Measurements from ENCODE around the gene CHD5. TPM values are rescaled to one million over a fixed set of nuclear protein-coding genes. Genes with fewer than 3 reads are reported as not detected.

The CHD5 gene
- total RNA-seq, 4 donors from 2014 or later: 0.15 to 0.94 (median 0.26) TPM

GRCh38 chr1:6170116-6170741 lies 9.9 kb downstream of the CHD5 start:
- intact Hi-C loops (cut with DNase I): no loop called here
- Histone ChIP-seq H3K36me3 (no peaks in the 10 kb centered on the region), H3K9me3 (no peaks in the 10 kb centered on the region), H3K4me3 (replicated peaks in 1 of 3) (no peak overlapping the region), H3K27ac (no peak overlapping the region), H3K4me1 (no peaks in the 10 kb centered on the region), H3K27me3 (no peaks in the 10 kb centered on the region)
- no peak for TF ChIP-seq POLR2A (IDR thresholded peaks at IDR 0.05)
- no peak for TF ChIP-seq CTCF (IDR thresholded peaks at IDR 0.05)
- 22 to 81% methylated on average over 1 to 6 of the region's 16 CpGs for WGBS, 2 donors
- no peak for DNase-seq

- H3K27me3 ChIP-seq: no peaks in the 10 kb centered on the region
- no peaks in the 10 kb centered on the region for H3K9me3 ChIP-seq
- no peak overlapping the region for H3K4me3 ChIP-seq (replicated peaks in 1 of 3)
- DNase-seq: no peak
- no peak overlapping the region for H3K27ac ChIP-seq
- H3K36me3 ChIP-seq: no peaks in the 10 kb centered on the region
- intact Hi-C loops (cut with DNase I): no loop called here
- no peaks in the 10 kb centered on the region for H3K4me1 ChIP-seq
- WGBS, 2 donors: 70 to 79% methylated on average over 12 to 18 of the region's 18 CpGs
- TF ChIP-seq POLR2A (IDR thresholded peaks at IDR 0.05): no peak
- TF ChIP-seq CTCF (IDR thresholded peaks at IDR 0.05): no peak
Measured at GRCh38 chr1:6168947-6169586, 11.1 kb downstream of the CHD5 start.

DNA sequence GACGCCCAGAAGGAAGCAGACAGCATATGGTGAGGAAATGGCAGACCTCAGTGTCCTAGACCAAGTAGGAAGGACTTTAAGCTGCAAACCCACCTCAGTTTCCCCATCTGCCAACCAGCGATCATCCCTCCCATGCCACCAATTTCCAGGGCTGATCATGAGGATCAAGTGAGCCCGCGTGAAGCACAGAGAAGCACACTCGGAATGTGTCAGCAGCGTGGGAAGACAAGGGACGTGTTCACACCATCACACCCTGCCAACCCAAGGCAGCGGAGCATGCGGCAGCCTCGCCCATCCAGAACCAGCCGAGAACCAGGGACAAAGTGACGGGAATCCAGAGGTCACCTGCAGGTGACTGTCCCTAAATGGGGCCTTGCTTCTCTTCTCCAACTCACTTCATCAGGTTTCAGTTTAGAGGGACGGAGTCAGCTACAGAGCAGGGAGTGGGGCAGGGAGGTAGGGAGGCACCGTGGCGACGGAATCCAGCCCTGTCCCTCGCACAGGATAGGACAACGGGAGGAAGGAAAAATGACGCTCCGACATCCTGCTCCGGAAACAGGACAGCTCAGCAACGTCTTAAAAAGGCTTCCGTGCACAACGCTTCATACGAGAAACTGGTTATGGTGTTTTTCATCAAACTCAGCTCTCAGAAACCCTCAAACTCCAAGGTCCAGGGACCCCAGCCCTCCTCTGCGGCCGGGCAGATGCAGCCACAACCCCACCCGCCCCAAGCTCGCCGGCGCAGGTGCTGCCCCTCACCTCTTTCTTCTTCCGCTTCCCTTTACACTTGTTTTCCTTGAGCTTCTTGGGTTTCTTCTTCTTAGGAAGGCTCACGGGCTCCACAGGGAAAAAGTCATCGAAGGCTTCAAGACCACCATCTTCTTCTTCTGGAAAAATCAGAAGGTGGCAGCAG lies 12.5 kb downstream of the CHD5 start:
- H3K9me3 ChIP-seq: no peaks in the 10 kb centered on the region
- H3K36me3 ChIP-seq: no peaks in the 10 kb centered on the region
- no peaks in the 10 kb centered on the region for H3K4me1 ChIP-seq
- no peak overlapping the region for H3K27ac ChIP-seq
- no peak for DNase-seq
- no peak overlapping the region for H3K4me3 ChIP-seq (replicated peaks in 1 of 3)
- TF ChIP-seq CTCF (IDR thresholded peaks at IDR 0.05) (no peak), POLR2A (IDR thresholded peaks at IDR 0.05) (no peak)
- WGBS, 2 donors: 75% methylated on average over 33 to 34 of the region's 34 CpGs
- intact Hi-C loops (cut with DNase I): no loop called here
- H3K27me3 ChIP-seq: no peaks in the 10 kb centered on the region

GRCh38 chr1:6166655-6167390 lies 13.3 kb downstream of the CHD5 start:
- no peak for TF ChIP-seq CTCF (IDR thresholded peaks at IDR 0.05)
- TF ChIP-seq POLR2A (IDR thresholded peaks at IDR 0.05): no peak
- Histone ChIP-seq H3K36me3 (no peaks in the 10 kb centered on the region), H3K9me3 (no peaks in the 10 kb centered on the region), H3K27ac (no peak overlapping the region), H3K4me3 (replicated peaks in 1 of 3) (no peak overlapping the region), H3K27me3 (no peaks in the 10 kb centered on the region), H3K4me1 (no peaks in the 10 kb centered on the region)
- intact Hi-C loops (cut with DNase I): no loop called here
- 80 to 84% methylated on average over 4 to 16 of the region's 19 CpGs for whole genome bisulfite sequencing, 2 donors
- DNase-seq: no peak
